Neural progenitor cell (in vitro differentiated cells): ENCODE results near the gene NIPAL3.

ENCODE experiments used
- EZH2 ChIP-seq: fragments of 200-600 bp; sonication (generic); IDR thresholded peaks from 2 replicates; pipeline ENCODE4 v1.6.1; 2017; ENCODE audit warnings: antibody characterized with exemption, mild to moderate bottlenecking, moderate library complexity
- TF ChIP-seq, protein P1 (sequence below): fragments of 200-600 bp; sonication (generic); IDR thresholded peaks from 2 replicates; pipeline ENCODE4 v1.5.1; 2017; ENCODE audit warnings: antibody characterized with exemption, mild to moderate bottlenecking

DNA sequence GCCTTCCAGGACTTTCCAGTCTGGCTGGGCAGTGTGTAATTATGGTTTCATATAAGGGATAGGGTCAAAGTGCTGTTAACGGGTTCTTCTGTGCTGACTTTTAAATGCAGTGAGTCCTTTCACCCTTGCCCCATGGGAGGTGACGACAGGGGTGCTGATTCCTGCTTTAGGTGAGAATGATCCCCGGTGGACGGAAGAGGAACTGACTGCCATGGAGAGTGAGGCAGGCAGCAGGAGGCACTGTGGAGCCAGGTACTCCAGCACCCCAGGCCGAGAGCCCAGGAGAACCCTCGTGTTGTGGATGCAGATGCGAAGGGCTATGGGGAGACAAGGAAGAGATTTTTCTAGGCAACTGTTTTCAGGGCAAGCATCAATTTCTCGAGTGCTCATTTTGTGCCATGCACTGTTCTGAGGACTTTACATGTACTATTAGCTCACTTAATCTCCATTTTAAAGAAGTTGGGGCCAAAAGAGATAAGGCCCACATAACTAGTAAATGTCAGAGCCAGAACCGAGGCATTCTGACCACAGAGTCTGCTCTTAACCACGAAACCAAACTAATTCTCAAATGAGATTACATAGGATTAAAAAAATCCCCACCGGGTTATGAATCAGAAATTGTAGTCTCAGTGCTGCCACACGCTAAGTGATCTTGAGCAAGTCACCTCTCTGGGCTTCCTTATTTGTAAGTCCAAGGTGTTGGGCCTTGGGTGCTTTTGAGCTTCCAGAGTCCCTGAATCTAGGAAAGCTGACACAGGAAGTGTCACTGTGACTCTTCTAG lies 30.3 kb upstream of the NIPAL3 start:
- TF ChIP-seq, protein P1, sequence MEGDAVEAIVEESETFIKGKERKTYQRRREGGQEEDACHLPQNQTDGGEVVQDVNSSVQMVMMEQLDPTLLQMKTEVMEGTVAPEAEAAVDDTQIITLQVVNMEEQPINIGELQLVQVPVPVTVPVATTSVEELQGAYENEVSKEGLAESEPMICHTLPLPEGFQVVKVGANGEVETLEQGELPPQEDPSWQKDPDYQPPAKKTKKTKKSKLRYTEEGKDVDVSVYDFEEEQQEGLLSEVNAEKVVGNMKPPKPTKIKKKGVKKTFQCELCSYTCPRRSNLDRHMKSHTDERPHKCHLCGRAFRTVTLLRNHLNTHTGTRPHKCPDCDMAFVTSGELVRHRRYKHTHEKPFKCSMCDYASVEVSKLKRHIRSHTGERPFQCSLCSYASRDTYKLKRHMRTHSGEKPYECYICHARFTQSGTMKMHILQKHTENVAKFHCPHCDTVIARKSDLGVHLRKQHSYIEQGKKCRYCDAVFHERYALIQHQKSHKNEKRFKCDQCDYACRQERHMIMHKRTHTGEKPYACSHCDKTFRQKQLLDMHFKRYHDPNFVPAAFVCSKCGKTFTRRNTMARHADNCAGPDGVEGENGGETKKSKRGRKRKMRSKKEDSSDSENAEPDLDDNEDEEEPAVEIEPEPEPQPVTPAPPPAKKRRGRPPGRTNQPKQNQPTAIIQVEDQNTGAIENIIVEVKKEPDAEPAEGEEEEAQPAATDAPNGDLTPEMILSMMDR = peak; percentile 62
- TF ChIP-seq EZH2 = no peak
